Subcutaneous abdominal adipose tissue (tissue), 5 donors: ENCODE results near the gene COX6A2.

Experiments used
- H3K27ac ChIP-seq: one replicate; pipeline ENCODE4 v1.7.0; 2013; ENCODE audit warnings: low read depth, mild to moderate bottlenecking, inconsistent platforms, low read length, moderate library complexity
- H3K27me3 ChIP-seq, 5 donors: one replicate each; pipeline ENCODE4 v1.7.0; 2013; ENCODE audit warnings: low read length in 5 of 5, inconsistent platforms in 1 of 5; ENCODE audit not compliant: control insufficient read depth in 5 of 5, insufficient read depth in 4 of 5
- H3K36me3 ChIP-seq, 5 donors: one replicate each; pipeline ENCODE4 v1.7.0; 2013; ENCODE audit warnings: low read length in 5 of 5; ENCODE audit not compliant: control insufficient read depth in 5 of 5, insufficient read depth in 5 of 5
- H3K4me1 ChIP-seq, 5 donors: one replicate each; pipeline ENCODE4 v1.7.0; 2013; ENCODE audit warnings: low read length in 5 of 5, mild to moderate bottlenecking in 3 of 5, moderate library complexity in 1 of 5; ENCODE audit not compliant: control insufficient read depth in 5 of 5, insufficient read depth in 5 of 5
- H3K4me3 ChIP-seq, 5 donors: one replicate each; pipeline ENCODE4 v1.7.0; 2013; ENCODE audit warnings: low read length in 5 of 5, low read depth in 1 of 5
- H3K9ac ChIP-seq, 5 donors: one replicate each; pipeline ENCODE4 v1.7.0; 2013; ENCODE audit warnings: low read length in 5 of 5, mild to moderate bottlenecking in 4 of 5, moderate library complexity in 3 of 5
- H3K9me3 ChIP-seq, 5 donors: one replicate each; pipeline ENCODE4 v1.7.0; 2013; ENCODE audit warnings: low read length in 5 of 5; ENCODE audit not compliant: control insufficient read depth in 5 of 5
- donor health status: healthy.
- donor health status: healthy.
- donor health status: healthy.
- donor health status: healthy.
- donor health status: healthy.

COX6A2 gene

DNA sequence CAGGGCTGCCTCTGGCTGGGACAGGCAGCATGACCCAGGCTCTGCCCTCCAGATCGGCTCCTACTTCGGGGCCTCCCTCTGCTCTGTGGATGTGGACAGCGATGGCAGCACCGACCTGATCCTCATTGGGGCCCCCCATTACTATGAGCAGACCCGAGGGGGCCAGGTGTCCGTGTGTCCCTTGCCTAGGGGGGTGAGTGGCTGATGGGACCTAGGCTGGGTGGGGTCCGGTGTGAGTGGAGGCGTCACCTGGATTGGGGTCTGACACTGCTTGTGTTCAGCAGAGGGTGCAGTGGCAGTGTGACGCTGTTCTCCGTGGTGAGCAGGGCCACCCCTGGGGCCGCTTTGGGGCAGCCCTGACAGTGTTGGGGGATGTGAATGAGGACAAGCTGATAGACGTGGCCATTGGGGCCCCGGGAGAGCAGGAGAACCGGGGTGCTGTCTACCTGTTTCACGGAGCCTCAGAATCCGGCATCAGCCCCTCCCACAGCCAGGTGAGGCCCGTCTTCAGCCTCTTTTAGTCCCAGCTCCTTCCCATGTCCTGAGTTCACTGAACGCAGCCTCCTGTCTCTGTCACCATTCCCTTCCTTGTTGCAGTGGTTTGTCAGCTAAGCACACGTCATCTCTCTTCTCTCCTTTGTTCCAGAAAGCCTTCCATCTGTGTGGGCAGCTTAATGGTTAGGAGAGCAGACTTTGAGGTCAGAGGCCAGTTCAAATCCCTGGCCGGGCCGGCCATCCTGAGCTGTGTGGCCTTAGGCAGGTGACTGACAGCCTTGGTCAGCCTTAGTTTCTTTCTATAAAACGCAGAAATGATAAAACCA, 16.9 kb downstream of the COX6A2 start:
- Histone ChIP-seq H3K9ac (no peak overlapping the region), H3K27ac (no peak overlapping the region), H3K4me1 (no peaks in the 10 kb centered on the region), H3K9me3 (no peaks in the 10 kb centered on the region), H3K36me3 (no peaks in the 10 kb centered on the region), H3K27me3 (peaks cover 0 to 12% (median 4%) of the 10 kb centered on the region in 5 donors), H3K4me3 (no peak overlapping the region)

DNA sequence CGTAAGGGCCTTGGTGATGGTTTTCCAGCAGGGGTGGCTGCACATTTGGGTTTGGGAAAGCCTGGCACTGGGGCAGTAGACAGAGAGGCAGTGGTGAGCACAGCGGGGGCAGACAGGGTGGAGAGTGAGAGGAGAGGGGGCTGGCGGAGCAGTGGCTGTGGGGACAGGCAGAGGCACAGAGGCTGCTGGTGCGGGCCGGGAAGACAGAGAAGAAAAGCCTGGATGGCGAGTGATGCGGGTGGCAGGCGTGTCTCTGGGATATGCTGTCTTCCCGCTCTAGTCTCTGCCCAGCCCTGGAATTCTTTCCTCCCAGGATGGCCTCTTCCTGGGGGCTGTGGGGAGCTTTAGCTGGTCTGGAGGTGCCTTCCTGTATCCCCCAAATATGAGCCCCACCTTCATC, 18.1 kb downstream of the COX6A2 start:
- Histone ChIP-seq H3K36me3 (no peaks in the 10 kb centered on the region), H3K4me1 (no peaks in the 10 kb centered on the region), H3K27me3 (peaks cover 0 to 12% (median 4%) of the 10 kb centered on the region in 5 donors), H3K9me3 (no peaks in the 10 kb centered on the region), H3K27ac (no peak overlapping the region), H3K4me3 (no peak overlapping the region), H3K9ac (no peak overlapping the region)

GRCh38 chr16:31409433-31409832, 18.7 kb downstream of the COX6A2 start:
- Histone ChIP-seq H3K4me1 (peaks cover 0 to under 1% (median 0%) of the 10 kb centered on the region in 5 donors), H3K27me3 (peaks cover 0 to 7% (median 4%) of the 10 kb centered on the region in 5 donors), H3K36me3 (no peaks in the 10 kb centered on the region), H3K4me3 (no peak overlapping the region), H3K9me3 (no peaks in the 10 kb centered on the region), H3K27ac (no peak overlapping the region), H3K9ac (no peak overlapping the region)

DNA sequence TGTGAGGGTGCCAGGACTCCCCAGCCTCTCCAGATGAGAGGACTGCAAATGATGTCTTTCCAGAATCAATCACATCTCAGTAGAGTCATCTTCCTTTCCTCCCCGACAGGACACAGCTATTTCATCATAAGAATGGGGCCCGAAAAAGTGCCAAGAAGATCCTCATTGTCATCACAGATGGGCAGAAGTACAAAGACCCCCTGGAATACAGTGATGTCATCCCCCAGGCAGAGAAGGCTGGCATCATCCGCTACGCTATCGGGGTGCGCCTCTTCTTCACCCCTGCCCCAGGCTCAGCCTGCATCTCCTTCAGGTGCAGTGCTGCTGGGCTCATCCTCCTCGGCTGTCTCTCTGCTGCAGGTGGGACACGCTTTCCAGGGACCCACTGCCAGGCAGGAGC, 20.8 kb downstream of the COX6A2 start:
- Histone ChIP-seq H3K4me1 (peaks cover 0 to 9% (median 7%) of the 10 kb centered on the region in 5 donors), H3K27me3 (peaks cover 0 to 4% (median 3%) of the 10 kb centered on the region in 5 donors), H3K9me3 (no peaks in the 10 kb centered on the region), H3K36me3 (no peaks in the 10 kb centered on the region), H3K4me3 (no peak overlapping the region), H3K9ac (no peak overlapping the region), H3K27ac (no peak overlapping the region)

GRCh38 chr16:31404353-31405064, 23.7 kb downstream of the COX6A2 start:
- peaks cover 0 to 9% (median 7%) of the 10 kb centered on the region in 5 donors for H3K9me3 ChIP-seq

DNA sequence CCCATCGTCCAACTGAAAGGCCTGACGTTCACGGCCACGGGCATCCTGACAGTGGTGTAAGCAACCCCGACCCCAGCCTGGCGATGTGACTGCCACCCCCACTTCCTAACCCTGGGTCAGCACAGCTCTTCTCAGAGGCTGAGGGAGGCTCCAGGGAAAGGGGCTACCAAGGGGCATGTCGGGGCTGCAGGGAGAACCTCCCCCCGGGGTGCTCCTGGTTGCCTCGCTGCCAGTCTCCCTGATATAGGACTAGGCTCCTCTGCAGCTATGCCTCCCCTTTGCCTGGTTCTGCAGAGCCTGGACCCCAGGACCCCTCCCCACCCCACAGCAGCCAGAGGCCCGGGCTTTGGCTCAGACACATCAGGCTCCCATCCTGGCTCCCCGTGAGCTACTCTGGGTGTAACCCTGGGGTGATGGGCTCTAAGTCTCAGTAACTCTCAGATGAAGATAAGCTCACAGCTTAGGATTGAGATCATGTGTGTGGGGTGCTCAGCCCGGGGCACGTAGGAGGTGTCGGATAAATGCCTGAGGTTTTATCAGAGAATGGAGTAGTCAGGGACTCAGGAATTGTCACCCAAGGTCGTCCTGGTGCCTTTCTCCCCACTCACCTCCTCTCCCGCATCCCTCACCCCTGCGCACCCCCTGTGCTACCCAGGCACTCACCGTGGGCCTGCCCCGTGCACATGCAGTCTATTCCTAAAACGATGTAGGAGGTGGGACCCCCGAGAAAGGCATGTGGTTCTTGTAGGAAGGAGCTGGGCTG, 24.4 kb downstream of the COX6A2 start:
- H3K27ac ChIP-seq: no peak overlapping the region
- peak overlapping the region in 3 of 5 donors; percentile 10 to 48 (median 43) for H3K9ac ChIP-seq
- peak overlapping the region; percentile 18 to 74 (median 47) for H3K4me3 ChIP-seq
- peaks cover 0 to 11% (median 7%) of the 10 kb centered on the region in 5 donors for H3K4me1 ChIP-seq
- H3K36me3 ChIP-seq: no peaks in the 10 kb centered on the region
- H3K27me3 ChIP-seq: peaks cover 0 to 4% (median 0%) of the 10 kb centered on the region in 5 donors
- peaks cover 0 to 14% (median 9%) of the 10 kb centered on the region in 5 donors for H3K9me3 ChIP-seq

More at GRCh38 chr16:31404353-31405064, 23.7 kb downstream of the COX6A2 start:
- Histone ChIP-seq H3K27me3 (peaks cover 0 to 4% (median 0%) of the 10 kb centered on the region in 5 donors), H3K9ac (peak overlapping the region in 3 of 5 donors; percentile 10 to 48 (median 43)), H3K4me3 (peak overlapping the region; percentile 18 to 74 (median 47)), H3K27ac (no peak overlapping the region), H3K4me1 (peaks cover 0 to 11% (median 7%) of the 10 kb centered on the region in 5 donors), H3K36me3 (no peaks in the 10 kb centered on the region)

DNA sequence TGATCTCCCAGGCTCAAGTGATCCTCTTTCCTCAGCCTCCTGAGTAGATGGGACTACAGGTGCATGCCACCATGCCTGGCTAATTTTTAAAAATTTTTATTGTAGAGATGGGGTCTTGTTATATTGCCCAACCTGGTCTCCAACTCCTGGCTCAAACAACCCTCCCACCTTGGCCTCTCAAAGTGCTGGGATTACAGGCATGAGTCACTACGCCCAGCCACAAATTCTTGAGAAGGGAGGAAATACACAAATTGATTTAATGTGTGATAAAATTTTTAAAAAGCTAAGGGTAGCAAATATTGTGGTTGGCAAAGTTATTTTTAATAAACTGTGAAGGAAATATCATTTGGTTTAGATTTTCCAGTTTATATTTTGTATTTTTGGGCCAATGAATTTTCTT, 25.5 kb downstream of the COX6A2 start:
- Histone ChIP-seq H3K9me3 (peaks cover 0 to 14% (median 9%) of the 10 kb centered on the region in 5 donors), H3K4me3 (no peak overlapping the region), H3K9ac (no peak overlapping the region), H3K4me1 (peaks cover 0 to 11% (median 7%) of the 10 kb centered on the region in 5 donors), H3K27ac (no peak overlapping the region), H3K36me3 (no peaks in the 10 kb centered on the region), H3K27me3 (peaks cover 0 to 4% (median 0%) of the 10 kb centered on the region in 5 donors)

DNA sequence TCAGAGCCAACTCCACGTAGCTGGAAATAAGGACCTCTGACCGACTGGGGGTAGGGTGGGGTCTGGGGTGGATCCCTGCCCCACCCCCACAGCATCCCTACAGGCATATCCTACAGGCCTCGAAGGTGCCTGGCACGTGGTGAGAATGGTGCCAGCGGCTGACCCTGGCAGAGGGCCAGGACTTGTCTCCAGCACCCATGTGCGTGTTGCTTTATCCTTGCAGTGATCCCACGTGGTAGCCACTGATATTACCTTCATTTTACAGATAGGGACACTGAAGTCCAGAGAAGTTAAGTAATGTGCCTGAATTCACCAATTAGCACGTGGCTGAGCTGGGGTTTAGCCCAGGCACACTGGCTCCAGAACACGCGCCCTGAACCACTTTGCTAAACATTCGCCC, 26.7 kb downstream of the COX6A2 start:
- H3K27me3 ChIP-seq: peaks cover 0 to 3% (median under 1%) of the 10 kb centered on the region in 5 donors
- H3K9ac ChIP-seq: no peak overlapping the region
- H3K4me1 ChIP-seq: peaks cover 0 to 12% (median 9%) of the 10 kb centered on the region in 5 donors
- H3K4me3 ChIP-seq: no peak overlapping the region
- no peak overlapping the region for H3K27ac ChIP-seq
- peaks cover 0 to 14% (median 9%) of the 10 kb centered on the region in 5 donors for H3K9me3 ChIP-seq
- H3K36me3 ChIP-seq: no peaks in the 10 kb centered on the region

- no peak overlapping the region for H3K9ac ChIP-seq
- peaks cover 0 to 24% (median 9%) of the 10 kb centered on the region in 5 donors for H3K4me1 ChIP-seq
- H3K27ac ChIP-seq: no peak overlapping the region
- no peak overlapping the region for H3K4me3 ChIP-seq
- H3K36me3 ChIP-seq: no peaks in the 10 kb centered on the region
- H3K27me3 ChIP-seq: peaks cover 0 to 3% (median 0%) of the 10 kb centered on the region in 5 donors
- peaks cover 0 to 14% (median 9%) of the 10 kb centered on the region in 5 donors for H3K9me3 ChIP-seq
These were observed 28.0 kb downstream of the COX6A2 start for GRCh38 chr16:31400191-31400590.
